GM10248 (cell line): Measurements from ENCODE around the gene ULBP1.
"Not testable (repeated sequence)": the region's sequence is repeated elsewhere in the genome, so short reads cannot be mapped to it uniquely, and the experiment has no call there.

Source experiments
- CTCF ChIA-PET: fragments of 300-600 bp; sonication (Branson Sonifier 250); formaldehyde crosslinking; extraction: SDS; loops from one replicate; lab custom pipeline; 2021; ENCODE audit warnings: antibody characterized with exemption; lab: Yijun Ruan, JAX
- POLR2A ChIA-PET: fragments of 350-650 bp; sonication (Branson Sonifier 250); formaldehyde crosslinking; extraction: SDS; loops from one replicate; lab custom pipeline; 2020; ENCODE audit warnings: antibody characterized with exemption; lab: Yijun Ruan, JAX
- DNase-seq: peaks from one replicate; pipeline ENCODE4 v3.0.0; 2012; ENCODE audit errors: extremely low spot score
- CTCF ChIP-seq: IDR thresholded peaks from 2 replicates; pipeline ENCODE4 v1.5.1; 2012; ENCODE audit warnings: mild to moderate bottlenecking, low read depth; ENCODE audit errors: extremely low read depth, missing control alignments, control extremely low read depth

ULBP1 gene

GRCh38 chr6:149963462-149964307, at the start of gene ULBP1:
TSS of gene ULBP1 (plus strand) at chr6:149963943. CDS start at chr6:149964050, 107 bp downstream.
- CTCF ChIA-PET = no interaction called here
- TF ChIP-seq CTCF = no peak
- POLR2A ChIA-PET = no interaction called here
- peak; percentile 66 for DNase-seq

GRCh38 chr6:149915970-149916865, 47.5 kb upstream of the ULBP1 start:
- DNase-seq = no peak
- CTCF ChIA-PET = interaction anchor here (1.1 kb wide), 1 partner anchor 11 kb away, joined by 3 read pairs; no protein-coding TSS in a partner anchor

GRCh38 chr6:149917679-149918078, 46.1 kb upstream of the ULBP1 start:
- DNase-seq = no peak
- ChIA-PET POLR2A (no interaction called here), CTCF (no interaction called here)
- no peak for TF ChIP-seq CTCF

More at GRCh38 chr6:149915970-149916865, 47.5 kb upstream of the ULBP1 start:
- TF ChIP-seq CTCF = no peak
- POLR2A ChIA-PET = no interaction called here

- TF ChIP-seq CTCF = no peak
- ChIA-PET POLR2A (no interaction called here), CTCF (no interaction called here)
- DNase-seq = no peak
Measured at GRCh38 chr6:149918151-149918905, 45.4 kb upstream of the ULBP1 start.

GRCh38 chr6:149919126-149919833, 44.5 kb upstream of the ULBP1 start:
- DNase-seq, CTCF ChIA-PET, POLR2A ChIA-PET: not testable (repeated sequence)

- no peak for DNase-seq
- CTCF ChIA-PET = no interaction called here
- no peak for TF ChIP-seq CTCF
- POLR2A ChIA-PET = no interaction called here
Measured at GRCh38 chr6:149919834-149920225, 43.9 kb upstream of the ULBP1 start.
